IMR-90 (cell line): Measurements from ENCODE around the gene ACTR1A. TPM values are rescaled to one million over a fixed set of nuclear protein-coding genes. Genes with fewer than 3 reads are reported as not detected.
A peak's percentile ranks its signal among the peaks of the same experiment; 100 is the strongest.

ENCODE experiments used
- ATAC-seq: fragments of 200-7000 bp; cut with Tn5 transposase; 2 replicates; pipeline ENCODE4 v1.9.1; 2020; ENCODE audit warnings: low read depth, mild to moderate bottlenecking, moderate library complexity
- BruUV-seq: library from RNA; stranded (reverse); fragments of 400-500 nt; replicated peaks from 2 replicates; lab custom pipeline; 2021; lab: Mats Ljungman, UMichigan
- CTCF ChIA-PET: fragments of 300-600 bp; formaldehyde crosslinking; extraction: SDS; loops from one replicate; lab custom pipeline; 2021; ENCODE audit warnings: antibody characterized with exemption; lab: Yijun Ruan, JAX
- POLR2A ChIA-PET: fragments of 300-600 bp; sonication (Branson Sonifier 250); formaldehyde crosslinking; loops from one replicate; lab custom pipeline; 2022; ENCODE audit warnings: antibody characterized with exemption; ENCODE audit not compliant: unreplicated experiment; lab: Charles Lee
- DNase-seq: peaks from one replicate; pipeline ENCODE4 v3.0.0; 2013
- H2AFZ ChIP-seq: replicated peaks from 2 replicates; pipeline ENCODE3; 2013; ENCODE audit warnings: low read length, mild to moderate bottlenecking; ENCODE audit not compliant: poor library complexity
- H2AK5ac ChIP-seq: 2 replicates; pipeline ENCODE4 v1.6.1; 2013; ENCODE audit warnings: low read depth, low read length, inconsistent platforms
- H2AK9ac ChIP-seq: replicated peaks from 2 replicates; pipeline ENCODE3; 2013; ENCODE audit warnings: mild to moderate bottlenecking, low read depth, low read length, moderate library complexity; ENCODE audit not compliant: poor library complexity
- H2BK120ac ChIP-seq: 2 replicates; pipeline ENCODE4 v1.6.1; 2013; ENCODE audit warnings: low read depth, low read length, inconsistent platforms
- H2BK15ac ChIP-seq: 3 replicates; pipeline ENCODE4 v1.6.1; 2013; ENCODE audit warnings: low read depth, low read length, inconsistent platforms
- H2BK20ac ChIP-seq: 2 replicates; pipeline ENCODE4 v1.6.1; 2013; ENCODE audit warnings: low read depth, mild to moderate bottlenecking, inconsistent platforms, low read length, moderate library complexity
- H2BK5ac ChIP-seq: 2 replicates; pipeline ENCODE4 v1.6.1; 2013; ENCODE audit warnings: mild to moderate bottlenecking, low read depth, low read length, inconsistent platforms; ENCODE audit not compliant: poor library complexity, severe bottlenecking
- H3K14ac ChIP-seq: replicated peaks from 2 replicates; pipeline ENCODE4 v1.6.1; 2013; ENCODE audit warnings: low read depth, low read length, inconsistent platforms
- H3K18ac ChIP-seq: 2 replicates; pipeline ENCODE4 v1.6.1; 2013; ENCODE audit warnings: low read depth, low read length, control low read depth
- H3K23ac ChIP-seq: 2 replicates; pipeline ENCODE4 v1.6.1; 2013; ENCODE audit warnings: low read depth, low read length, inconsistent platforms
- H3K27ac ChIP-seq: 2 replicates; pipeline ENCODE4 v1.5.1; 2013; ENCODE audit warnings: mild to moderate bottlenecking, control low read depth, low read length; ENCODE audit not compliant: insufficient read depth
- H3K27me3 ChIP-seq: 2 replicates; pipeline ENCODE4 v1.6.1; 2013; ENCODE audit warnings: low read length; ENCODE audit not compliant: control insufficient read depth, insufficient read depth
- H3K36me3 ChIP-seq: 2 replicates; pipeline ENCODE4 v1.6.1; 2013; ENCODE audit warnings: low read length, mixed read lengths; ENCODE audit not compliant: control insufficient read depth, insufficient read depth
- H3K4ac ChIP-seq: 2 replicates; pipeline ENCODE4 v1.6.1; 2013; ENCODE audit warnings: low read depth, low read length, inconsistent platforms
- H3K4me1 ChIP-seq: 2 replicates; pipeline ENCODE4 v1.6.1; 2013; ENCODE audit warnings: low read length, mixed read lengths; ENCODE audit not compliant: control insufficient read depth, insufficient read depth
- H3K4me2 ChIP-seq: 2 replicates; pipeline ENCODE4 v1.6.1; 2013; ENCODE audit warnings: low read depth, mild to moderate bottlenecking, control low read depth, low read length, moderate library complexity
- H3K4me3 ChIP-seq: 2 replicates; pipeline ENCODE4 v1.5.1; 2013; ENCODE audit warnings: low read depth, mild to moderate bottlenecking, control low read depth, low read length, moderate library complexity; ENCODE audit not compliant: insufficient read depth
- H3K56ac ChIP-seq: 2 replicates; pipeline ENCODE4 v1.6.1; 2013; ENCODE audit warnings: low read length, inconsistent platforms; ENCODE audit not compliant: insufficient read depth; ENCODE audit errors: extremely low read depth
- H3K79me1 ChIP-seq, 2 experiments: 2 replicates each; pipeline ENCODE4 v1.6.1; 2013; ENCODE audit warnings: low read length in 2 of 2, inconsistent platforms in 1 of 2, low read depth in 1 of 2
- H3K9ac ChIP-seq: 2 replicates; pipeline ENCODE4 v1.6.1; 2013; ENCODE audit warnings: low read depth, low read length, control low read depth
- H3K9me1 ChIP-seq: 2 replicates; pipeline ENCODE4 v1.6.1; 2013; ENCODE audit warnings: low read length, inconsistent platforms; ENCODE audit not compliant: insufficient read depth
- H3K9me3 ChIP-seq: 2 replicates; pipeline ENCODE4 v1.6.1; 2013; ENCODE audit warnings: low read length; ENCODE audit not compliant: control insufficient read depth, insufficient read depth
- H4K20me1 ChIP-seq: 2 replicates; pipeline ENCODE4 v1.6.1; 2013; ENCODE audit warnings: low read length, inconsistent platforms; ENCODE audit not compliant: insufficient read depth
- H4K5ac ChIP-seq: 2 replicates; pipeline ENCODE4 v1.6.1; 2013; ENCODE audit warnings: mild to moderate bottlenecking, low read depth, low read length, control low read depth
- H4K8ac ChIP-seq, 2 experiments: 2 replicates each; pipeline ENCODE4 v1.6.1; 2013; ENCODE audit warnings: low read depth in 2 of 2, low read length in 2 of 2, control low read depth in 1 of 2, inconsistent platforms in 1 of 2
- H4K91ac ChIP-seq: 2 replicates; pipeline ENCODE4 v1.6.1; 2013; ENCODE audit warnings: low read depth, low read length, inconsistent platforms; ENCODE audit not compliant: insufficient read depth
- BHLHE40 ChIP-seq: fragments of 150-350 bp; IDR thresholded peaks from 2 replicates; pipeline ENCODE4 v1.6.1; 2016; ENCODE audit warnings: mild to moderate bottlenecking, low read depth, low read length
- MAZ ChIP-seq: IDR thresholded peaks from 2 replicates; pipeline ENCODE4 v1.6.1; 2012; ENCODE audit warnings: low read depth, mild to moderate bottlenecking, low read length, improper control_type of control experiment, moderate library complexity, borderline replicate concordance
- MXI1 ChIP-seq: IDR thresholded peaks from 2 replicates; pipeline ENCODE4 v1.6.1; 2012; ENCODE audit warnings: low read depth, mild to moderate bottlenecking, low read length, moderate library complexity, borderline replicate concordance
- SMC3 ChIP-seq: fragments of 150-350 bp; IDR thresholded peaks from 2 replicates; pipeline ENCODE4 v1.6.1; 2016; ENCODE audit warnings: low read depth, mild to moderate bottlenecking, antibody characterized with exemption, low read length, moderate library complexity
- USF2 ChIP-seq: fragments of 150-350 bp; IDR thresholded peaks from 2 replicates; pipeline ENCODE4 v1.6.1; 2017; ENCODE audit warnings: mild to moderate bottlenecking, antibody characterized with exemption, low read length, low read depth
- WGBS, 2 experiments: methylation state at CpG; one replicate each; pipeline versions ENCODE4 v1.1.5 to v1.1.7; 2013; ENCODE audit warnings: missing lambda C conversion rate in 2 of 2; ENCODE audit not compliant: insufficient read length in 1 of 2; ENCODE audit errors: extremely low coverage in 2 of 2; 5-methylcytosine and 5-hydroxymethylcytosine counted together
- dilution Hi-C: fragments of 300-500 bp; cut with HindIII; formaldehyde crosslinking; loops from one replicate; pipeline ENCODE4 v1.14.3; 2018; ENCODE audit warnings: low sequenced_read_pairs; ENCODE audit not compliant: unreplicated experiment
- in situ Hi-C: fragments of 300-500 bp; cut with MboI; formaldehyde crosslinking; loops from 3 replicates; pipeline ENCODE4 v1.14.3; 2019; ENCODE audit warnings: low sequenced_read_pairs, inconsistent platforms, mixed read lengths
- intact Hi-C: fragments of 100-400 bp; cut with micrococcal nuclease; formaldehyde crosslinking; loops from 2 replicates; pipeline ENCODE4 v1.10.0; 2022
- polyA plus RNA-seq, 3 experiments: library from polyadenylated mRNA; depleted of rRNA; stranded (reverse); fragments of >200 nt; gene quantifications; 2 replicates each; pipeline ENCODE4 v1.2.3, GENCODE V29; 2012; ENCODE audit warnings: low replicate concordance in 1 of 3
- total RNA-seq: library from RNA; depleted of rRNA; stranded (reverse); fragments of >200 nt; gene quantifications from 2 replicates; pipeline ENCODE4 v1.2.3, GENCODE V29; 2012

The ACTR1A gene
- total and polyA plus RNA-seq, 2 of the 4 experiments (the other 2 are of a cell fraction): 142 to 157 TPM

GRCh38 chr10:102450374-102451104 lies 52.0 kb downstream of the ACTR1A start:
- Histone ChIP-seq H3K14ac (peak overlapping the region; percentile 34; the same call in 1 of the 2 replicates), H3K4me1 (peaks cover 9% of the 10 kb centered on the region), H3K23ac (peak overlapping the region; percentile 11; the same call in 1 of the 2 replicates), H2AK9ac (peak overlapping the region; percentile 70), H2BK15ac (0 out of 3 replicates have a peak overlapping the region, but pooled peaks have one; percentile 11), H2AFZ (peak overlapping the region; percentile 99), H2BK5ac (no peak overlapping the region), H3K9ac (peak overlapping the region; percentile 70), H3K27me3 (no peaks in the 10 kb centered on the region; the same call in 1 of the 2 replicates), H3K27ac (no peak overlapping the region; the same call in 1 of the 2 replicates), H3K4me2 (peak overlapping the region; percentile 97), H3K18ac (no peak overlapping the region), H3K9me3 (no peaks in the 10 kb centered on the region), H3K36me3 (no peaks in the 10 kb centered on the region), H4K5ac (peak overlapping the region; percentile 77), H3K79me1 (peaks cover 4% of the 10 kb centered on the region in 2 experiments; a peak in 2 of 4 replicates), H4K8ac (peak overlapping the region; percentile 70 to 98), H3K56ac (no peak overlapping the region), H3K4ac (peak overlapping the region; percentile 47), H2BK120ac (no peak overlapping the region; the same call in 1 of the 2 replicates), H4K20me1 (no peaks in the 10 kb centered on the region; the same call in 1 of the 2 replicates), H3K4me3 (peak overlapping the region; percentile 66), H2AK5ac (peak overlapping the region; percentile 61; the same call in 1 of the 2 replicates), H3K9me1 (peaks cover 13% of the 10 kb centered on the region; the same call in 1 of the 2 replicates), H4K91ac (no peak overlapping the region; the same call in 1 of the 2 replicates), H2BK20ac (no peak overlapping the region)
- TF ChIP-seq MXI1 (peak; percentile 79; the same call in 1 of the 2 replicates), SMC3 (no peak), BHLHE40 (peak; percentile 44; the same call in 1 of the 2 replicates), USF2 (peak; percentile 20; the same call in 1 of the 2 replicates), MAZ (peak; percentile 40; the same call in 1 of the 2 replicates)
- no TSS peak for BruUV-seq
- dilution Hi-C loops (no loop called here), in situ Hi-C loops (no loop called here), intact Hi-C loops (no loop called here)
- peak; percentile 88 for ATAC-seq
- POLR2A ChIA-PET: no interaction called here
- CTCF ChIA-PET: interaction anchor here (0.5 kb wide), 1 partner anchor 814 kb away, joined by 3 read pairs; no protein-coding TSS in a partner anchor
- DNase-seq: peak; percentile 73
- WGBS, 2 experiments: 1% methylated on average over 74 of the region's 104 CpGs; no CpG with 5 or more reads in 1 of the 2 experiments
